Nephron progenitor cell (in vitro differentiated cells): ENCODE measurements around the gene ANO5.
A peak's percentile ranks its signal among the peaks of the same experiment; 100 is the strongest.

Experiments used
- DNase-seq: peaks from one replicate; pipeline ENCODE4 v3.0.0; 2021
- H3K27ac Mint-ChIP-seq: 2 replicates; pipeline ENCODE4 v1.8.0; 2021; ENCODE audit warnings: mild to moderate bottlenecking, moderate library complexity, mixed read lengths
- H3K27me3 Mint-ChIP-seq: 2 replicates; pipeline ENCODE4 v1.8.0; 2021; ENCODE audit warnings: mild to moderate bottlenecking, low read depth, mixed read lengths; ENCODE audit not compliant: poor library complexity
- H3K36me3 Mint-ChIP-seq: 2 replicates; pipeline ENCODE4 v1.8.0; 2021; ENCODE audit warnings: low read depth, mixed read lengths
- H3K4me1 Mint-ChIP-seq: 2 replicates; pipeline ENCODE4 v1.8.0; 2021; ENCODE audit warnings: mixed read lengths
- H3K4me3 Mint-ChIP-seq: 2 replicates; pipeline ENCODE4 v1.8.0; 2021; ENCODE audit warnings: mild to moderate bottlenecking, moderate library complexity, mixed read lengths
- H3K9me3 Mint-ChIP-seq: 2 replicates; pipeline ENCODE4 v1.8.0; 2021; ENCODE audit warnings: mild to moderate bottlenecking, moderate library complexity, mixed read lengths
- CTCF ChIP-seq: fragments of 200-600 bp; sonication (generic); IDR thresholded peaks from 2 replicates; pipeline ENCODE4 v1.5.0; 2021; ENCODE audit warnings: antibody characterized with exemption

The ANO5 gene

GRCh38 chr11:22194907-22195306 lies 2.0 kb downstream of the ANO5 start:
- no peak for DNase-seq
- Mint-ChIP-seq H3K4me1 (peaks cover 18% of the 10 kb centered on the region), H3K27me3 (peaks cover 62% of the 10 kb centered on the region), H3K36me3 (no peaks in the 10 kb centered on the region), H3K27ac (no peak overlapping the region), H3K9me3 (no peaks in the 10 kb centered on the region), H3K4me3 (peak overlapping the region; percentile 97)
- no peak for TF ChIP-seq CTCF

GRCh38 chr11:22197139-22198005 lies 4.5 kb downstream of the ANO5 start:
- Mint-ChIP-seq H3K36me3 (no peaks in the 10 kb centered on the region), H3K27me3 (peaks cover 38% of the 10 kb centered on the region), H3K4me1 (peaks cover 16% of the 10 kb centered on the region), H3K27ac (no peak overlapping the region), H3K9me3 (no peaks in the 10 kb centered on the region), H3K4me3 (no peak overlapping the region)
- no peak for DNase-seq
- TF ChIP-seq CTCF, result no peak

GRCh38 chr11:22199243-22199642 lies 6.4 kb downstream of the ANO5 start:
- H3K4me1 Mint-ChIP-seq, result peaks cover 5% of the 10 kb centered on the region
- H3K9me3 Mint-ChIP-seq, result no peaks in the 10 kb centered on the region
- peaks cover 19% of the 10 kb centered on the region for H3K27me3 Mint-ChIP-seq

GRCh38 chr11:22203281-22203680 lies 10.4 kb downstream of the ANO5 start:
- no peak for DNase-seq
- H3K4me3 Mint-ChIP-seq, result no peak overlapping the region
- peaks cover 3% of the 10 kb centered on the region for H3K27me3 Mint-ChIP-seq
- no peaks in the 10 kb centered on the region for H3K36me3 Mint-ChIP-seq
- H3K27ac Mint-ChIP-seq, result no peak overlapping the region
- no peaks in the 10 kb centered on the region for H3K4me1 Mint-ChIP-seq
- TF ChIP-seq CTCF, result no peak
- H3K9me3 Mint-ChIP-seq, result no peaks in the 10 kb centered on the region

More at GRCh38 chr11:22199243-22199642, 6.4 kb downstream of the ANO5 start:
- no peak overlapping the region for H3K27ac Mint-ChIP-seq
- TF ChIP-seq CTCF, result no peak
- no peaks in the 10 kb centered on the region for H3K36me3 Mint-ChIP-seq
- no peak for DNase-seq
- no peak overlapping the region for H3K4me3 Mint-ChIP-seq

- no peak for DNase-seq
- Mint-ChIP-seq H3K36me3 (no peaks in the 10 kb centered on the region), H3K9me3 (no peaks in the 10 kb centered on the region), H3K27ac (no peak overlapping the region), H3K27me3 (no peaks in the 10 kb centered on the region), H3K4me1 (no peaks in the 10 kb centered on the region), H3K4me3 (no peak overlapping the region)
- no peak for TF ChIP-seq CTCF
Measured at GRCh38 chr11:22207162-22207561, 14.3 kb downstream of the ANO5 start.
